Mononuclear cell (primary cell): Measurements from ENCODE around the gene PPAT. TPM values are rescaled to one million over a fixed set of nuclear protein-coding genes. Genes with fewer than 3 reads are reported as not detected.

Source experiments
- H3K27me3 ChIP-seq: 2 replicates; pipeline ENCODE4 v1.6.0; 2011; ENCODE audit warnings: low read length, control low read depth; ENCODE audit not compliant: insufficient read depth
- H3K4me1 ChIP-seq: 2 replicates; pipeline ENCODE4 v1.5.1; 2011; ENCODE audit warnings: mild to moderate bottlenecking, low read length, control low read depth; ENCODE audit not compliant: insufficient read depth
- H3K4me3 ChIP-seq: 2 replicates; pipeline ENCODE4 v1.5.1; 2011; ENCODE audit warnings: mild to moderate bottlenecking, low read length, moderate library complexity
- H3K9me3 ChIP-seq: 2 replicates; pipeline ENCODE4 v1.5.1; 2011; ENCODE audit warnings: low read depth, mild to moderate bottlenecking, control low read depth, low read length
- total RNA-seq: library from RNA; depleted of rRNA; stranded (reverse); fragments of >200 nt; gene quantifications from one replicate; pipeline ENCODE4 v1.2.3, GENCODE V29; 2012

PPAT gene
- total RNA-seq, 1 donor = 5.4 TPM

DNA sequence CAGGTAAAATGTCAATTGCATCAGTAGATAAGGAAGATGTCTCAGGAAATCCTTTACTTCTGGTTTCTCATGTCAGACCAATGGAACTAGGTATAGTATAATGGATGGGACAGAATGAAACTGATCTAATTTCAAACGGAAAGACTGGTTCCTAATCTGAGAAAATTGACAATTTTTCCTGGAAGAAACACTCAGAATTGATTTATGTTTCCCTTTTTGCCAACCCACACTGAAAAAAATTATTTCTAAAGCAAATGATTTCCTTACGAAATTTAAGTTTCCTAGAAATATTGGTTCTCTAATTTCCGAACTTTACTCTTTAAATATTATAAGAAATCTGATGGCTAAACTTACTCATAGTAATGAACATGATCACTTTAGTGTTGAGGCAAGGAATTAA is 19.1 kb downstream of the PPAT start:
- H3K4me3 ChIP-seq = no peak overlapping the region
- no peaks in the 10 kb centered on the region for H3K27me3 ChIP-seq
- H3K4me1 ChIP-seq = no peaks in the 10 kb centered on the region
- no peaks in the 10 kb centered on the region for H3K9me3 ChIP-seq

DNA sequence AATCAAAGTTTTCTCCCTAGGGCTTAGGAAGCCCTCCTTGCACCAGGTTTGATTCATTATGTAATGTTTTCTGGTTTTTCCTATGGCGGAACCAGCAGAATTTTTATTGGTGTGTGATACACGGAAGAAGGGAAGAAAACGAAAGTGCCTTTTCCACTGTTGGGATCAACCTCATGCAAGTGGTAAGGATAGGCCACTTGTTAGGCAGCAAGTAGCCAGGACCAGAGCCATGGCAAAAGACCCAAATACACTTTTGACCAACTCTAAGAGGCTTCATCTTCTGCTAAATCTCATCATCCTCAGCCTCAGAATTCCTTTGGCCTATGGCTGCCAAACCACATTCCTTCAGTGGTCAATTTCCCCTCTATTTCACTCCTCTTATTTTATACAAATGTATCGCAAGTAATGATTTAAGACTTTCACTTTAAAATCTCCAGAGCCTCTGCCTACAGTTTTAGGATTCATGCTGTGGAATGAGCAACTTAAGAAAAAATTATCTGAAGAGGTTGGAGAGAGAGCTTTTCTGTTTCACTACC is 21.2 kb downstream of the PPAT start:
- no peaks in the 10 kb centered on the region for H3K27me3 ChIP-seq
- no peak overlapping the region for H3K4me3 ChIP-seq

DNA sequence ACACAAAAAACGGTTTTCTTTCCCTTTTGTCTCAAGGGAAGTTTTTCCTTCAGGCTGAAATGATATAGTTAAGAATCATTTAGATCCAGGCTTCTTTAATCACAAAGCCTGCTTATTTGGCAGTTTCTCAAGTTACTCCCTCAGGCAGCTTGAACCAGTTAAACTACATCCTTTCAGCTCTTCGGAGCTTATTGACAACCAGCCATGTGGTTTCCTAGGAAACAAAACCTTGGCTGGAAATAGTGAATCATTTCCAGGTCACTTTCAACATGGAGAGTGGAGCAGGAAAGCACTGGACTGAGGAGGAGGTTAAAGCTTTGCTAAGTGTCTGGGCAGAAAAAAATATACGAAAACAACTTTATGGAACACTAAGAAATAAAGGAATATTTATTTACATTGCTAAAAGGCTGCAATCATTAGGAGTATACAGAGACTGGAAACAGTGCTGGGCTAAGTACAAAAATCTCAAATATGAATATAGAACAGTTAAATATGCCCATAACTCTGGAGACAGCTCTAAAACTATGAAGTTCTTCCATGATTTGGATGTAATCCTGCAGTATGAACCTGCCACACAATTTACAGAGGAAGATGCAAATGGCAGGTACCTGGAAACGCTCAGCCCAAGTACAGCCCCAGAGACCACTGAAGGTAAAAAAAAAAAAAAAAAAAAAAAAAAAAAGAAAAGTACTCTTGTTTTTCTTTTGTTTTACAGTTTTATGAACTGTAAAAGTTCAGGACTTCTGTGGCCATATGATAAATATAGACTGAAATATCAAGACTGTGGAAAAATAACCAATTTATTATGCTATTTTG is 25.0 kb downstream of the PPAT start:
- no peaks in the 10 kb centered on the region for H3K4me1 ChIP-seq
- H3K4me3 ChIP-seq = no peak overlapping the region
- no peaks in the 10 kb centered on the region for H3K27me3 ChIP-seq
- no peaks in the 10 kb centered on the region for H3K9me3 ChIP-seq

More for the DNA sequence above, 21.2 kb downstream of the PPAT start:
- H3K9me3 ChIP-seq = no peaks in the 10 kb centered on the region
- H3K4me1 ChIP-seq = no peaks in the 10 kb centered on the region

DNA sequence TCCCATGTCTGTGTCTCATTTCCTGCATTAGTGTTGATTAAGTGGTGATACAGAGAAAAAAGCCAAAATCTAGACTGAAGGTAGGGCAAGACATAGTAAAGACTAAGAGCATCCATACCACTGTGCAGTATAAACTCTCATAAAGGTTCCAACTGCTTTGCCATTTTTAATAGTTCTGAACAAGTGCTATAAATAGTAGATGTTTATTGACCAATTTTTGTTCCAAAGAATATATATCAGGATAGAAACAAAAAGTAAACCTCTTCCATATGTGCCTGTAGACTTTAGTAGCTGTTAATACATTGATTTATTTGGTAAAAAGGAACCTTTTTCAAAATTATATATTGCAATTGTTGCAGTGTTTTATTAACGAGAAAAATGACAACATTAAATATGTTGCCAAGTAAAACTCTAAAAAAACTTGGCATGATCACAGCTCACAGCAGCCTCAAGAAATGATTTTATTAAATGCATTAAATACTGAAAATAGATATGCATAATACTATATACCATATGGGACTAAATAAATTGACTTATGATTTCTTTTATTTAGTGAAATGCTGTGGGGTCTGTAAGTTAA is 25.8 kb downstream of the PPAT start:
- Histone ChIP-seq H3K9me3 (no peaks in the 10 kb centered on the region), H3K4me3 (no peak overlapping the region), H3K27me3 (no peaks in the 10 kb centered on the region), H3K4me1 (no peaks in the 10 kb centered on the region)

DNA sequence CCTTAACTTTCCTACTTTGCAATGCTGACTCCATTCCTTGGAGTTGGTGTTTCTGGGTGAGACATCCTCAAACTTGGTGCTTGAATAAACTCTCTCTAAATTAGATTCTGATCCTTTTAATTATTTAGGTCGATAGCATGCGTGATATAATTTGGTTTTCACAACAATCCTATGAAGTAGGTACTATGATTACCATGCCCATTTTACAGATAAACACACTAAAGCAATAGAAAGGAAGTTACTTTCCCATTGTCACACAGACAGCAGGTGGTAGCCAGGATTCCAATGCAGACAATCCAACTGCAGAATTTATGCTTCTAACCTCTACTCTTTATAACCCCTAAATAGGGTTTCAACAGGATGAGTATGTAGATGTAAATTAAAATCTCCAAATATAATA is 26.4 kb downstream of the PPAT start:
- Histone ChIP-seq H3K4me1 (no peaks in the 10 kb centered on the region), H3K9me3 (no peaks in the 10 kb centered on the region), H3K27me3 (no peaks in the 10 kb centered on the region), H3K4me3 (no peak overlapping the region)

DNA sequence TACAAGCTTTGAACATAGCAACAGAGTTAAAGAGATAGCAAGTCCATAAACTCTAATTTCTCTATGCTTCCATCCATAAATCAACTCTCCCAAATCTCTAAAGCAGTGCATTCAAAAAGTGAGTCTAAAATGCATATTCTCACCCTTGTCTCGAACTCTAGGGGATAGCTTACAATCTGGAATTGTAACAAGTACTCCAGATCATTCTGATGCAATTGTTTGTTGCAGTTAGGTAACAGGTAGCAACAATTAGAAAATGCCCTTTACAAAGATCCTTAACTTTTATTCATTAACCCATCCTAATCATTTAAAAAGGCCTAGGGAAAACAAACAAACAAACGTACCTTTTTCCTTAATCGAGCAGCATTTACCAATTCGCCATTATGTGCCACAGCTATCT is 29.3 kb downstream of the PPAT start:
- no peaks in the 10 kb centered on the region for H3K9me3 ChIP-seq
- no peaks in the 10 kb centered on the region for H3K4me1 ChIP-seq
- H3K4me3 ChIP-seq = no peak overlapping the region
- H3K27me3 ChIP-seq = no peaks in the 10 kb centered on the region

DNA sequence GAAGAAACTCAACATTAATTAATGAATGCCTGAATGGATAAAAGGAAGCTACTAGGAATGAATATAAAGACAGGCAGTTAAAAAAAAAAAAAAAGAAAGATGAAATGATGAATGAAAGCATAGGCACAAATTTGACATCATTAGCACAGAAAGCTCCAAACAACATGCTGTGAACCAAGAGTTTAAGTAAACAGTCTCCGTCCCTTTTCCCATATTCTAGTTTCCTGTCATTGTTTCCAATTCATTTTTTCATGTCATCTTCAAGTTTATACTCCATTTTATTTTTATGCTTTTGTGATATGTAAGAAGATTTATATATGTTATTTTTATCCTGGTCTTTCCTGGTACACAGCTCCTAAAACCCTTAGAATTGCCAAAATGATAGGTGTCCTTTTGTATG is 30.4 kb downstream of the PPAT start:
- H3K4me3 ChIP-seq = no peak overlapping the region
- H3K4me1 ChIP-seq = no peaks in the 10 kb centered on the region
- no peaks in the 10 kb centered on the region for H3K27me3 ChIP-seq
- H3K9me3 ChIP-seq = no peaks in the 10 kb centered on the region

DNA sequence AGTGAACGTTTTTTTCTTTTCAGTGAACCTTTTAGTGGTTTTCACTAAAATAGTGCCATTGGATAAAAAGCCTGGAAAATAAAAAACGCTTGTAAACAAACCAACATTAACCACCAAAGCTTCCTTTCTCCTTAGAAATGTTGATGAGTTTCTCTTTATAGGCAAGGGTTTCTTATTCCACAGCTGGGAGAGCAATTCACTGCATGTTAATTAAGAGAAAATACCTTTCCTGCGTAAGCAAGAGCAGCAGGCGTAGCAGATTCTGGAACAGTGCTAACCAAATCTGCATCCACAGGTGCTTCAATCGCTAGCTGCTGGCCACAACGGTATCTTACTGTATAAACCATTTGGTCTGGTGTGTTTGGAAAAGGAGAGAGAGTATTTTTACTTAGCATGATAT is 34.9 kb downstream of the PPAT start:
- H3K9me3 ChIP-seq = no peaks in the 10 kb centered on the region
- no peak overlapping the region for H3K4me3 ChIP-seq
- no peaks in the 10 kb centered on the region for H3K27me3 ChIP-seq
- H3K4me1 ChIP-seq = no peaks in the 10 kb centered on the region

DNA sequence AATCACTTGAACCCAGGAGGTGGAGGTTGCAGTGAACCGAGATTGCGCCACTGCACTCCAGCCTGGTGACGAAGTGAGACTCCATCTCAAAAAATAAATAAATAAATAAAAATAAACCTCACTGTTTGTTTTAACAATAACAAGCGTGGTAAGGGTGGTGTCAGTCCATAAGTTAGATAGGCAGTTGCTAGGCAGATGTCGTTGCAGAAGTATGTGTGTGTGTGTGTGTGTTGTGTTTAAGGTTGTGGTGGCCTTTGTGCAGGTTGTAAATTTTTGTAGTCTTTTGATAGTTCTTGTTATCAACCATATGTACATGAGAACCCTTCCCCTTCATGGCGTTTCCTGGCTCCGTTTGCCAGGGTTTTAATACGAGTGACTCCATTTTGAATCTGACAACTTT is 44.1 kb downstream of the PPAT start:
- Histone ChIP-seq H3K4me3 (no peak overlapping the region), H3K27me3 (no peaks in the 10 kb centered on the region), H3K9me3 (no peaks in the 10 kb centered on the region), H3K4me1 (peaks cover 14% of the 10 kb centered on the region)

DNA sequence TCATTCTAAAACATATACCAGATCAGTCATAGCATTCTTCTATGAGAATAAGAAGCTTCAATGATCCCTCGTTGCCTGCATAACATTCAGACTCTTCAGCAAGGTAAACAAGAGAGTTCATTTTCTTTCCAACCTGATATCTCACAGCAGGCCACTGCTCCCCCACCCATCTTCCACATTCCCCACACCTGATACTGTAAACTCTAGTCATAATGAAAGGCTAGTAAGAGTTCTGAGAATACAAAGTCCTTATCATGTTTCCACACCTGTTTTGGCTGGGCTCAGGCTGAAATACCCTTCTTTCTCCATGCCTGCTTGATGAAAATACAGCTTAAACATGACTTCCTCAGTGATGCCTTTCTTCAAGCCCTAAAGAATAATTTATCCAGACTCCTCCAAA is 45.9 kb downstream of the PPAT start:
- no peaks in the 10 kb centered on the region for H3K9me3 ChIP-seq
- no peaks in the 10 kb centered on the region for H3K27me3 ChIP-seq
- no peak overlapping the region for H3K4me3 ChIP-seq
- H3K4me1 ChIP-seq = peaks cover 22% of the 10 kb centered on the region

DNA sequence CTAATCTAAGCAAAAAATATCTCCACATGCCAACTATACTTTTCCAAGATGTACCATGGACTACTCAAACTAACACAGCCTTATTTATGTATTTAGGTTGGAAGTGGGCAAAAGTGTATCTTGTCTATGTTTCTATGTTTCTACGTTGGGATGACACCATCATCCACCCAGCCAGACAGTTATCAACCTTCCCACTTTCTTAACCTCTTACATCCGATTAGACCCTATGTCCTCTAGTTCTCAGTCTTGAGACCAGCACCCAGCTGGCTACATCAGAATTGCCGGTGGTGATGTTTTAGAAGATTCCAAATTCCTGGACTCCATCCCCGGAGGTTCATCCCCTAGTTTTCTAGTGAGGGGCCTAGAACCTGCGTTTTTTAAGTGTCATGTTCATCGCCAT is 47.1 kb downstream of the PPAT start:
- H3K4me3 ChIP-seq = peak overlapping the region; percentile 83
- H3K4me1 ChIP-seq = peaks cover 22% of the 10 kb centered on the region
- no peaks in the 10 kb centered on the region for H3K27me3 ChIP-seq
- no peaks in the 10 kb centered on the region for H3K9me3 ChIP-seq

DNA sequence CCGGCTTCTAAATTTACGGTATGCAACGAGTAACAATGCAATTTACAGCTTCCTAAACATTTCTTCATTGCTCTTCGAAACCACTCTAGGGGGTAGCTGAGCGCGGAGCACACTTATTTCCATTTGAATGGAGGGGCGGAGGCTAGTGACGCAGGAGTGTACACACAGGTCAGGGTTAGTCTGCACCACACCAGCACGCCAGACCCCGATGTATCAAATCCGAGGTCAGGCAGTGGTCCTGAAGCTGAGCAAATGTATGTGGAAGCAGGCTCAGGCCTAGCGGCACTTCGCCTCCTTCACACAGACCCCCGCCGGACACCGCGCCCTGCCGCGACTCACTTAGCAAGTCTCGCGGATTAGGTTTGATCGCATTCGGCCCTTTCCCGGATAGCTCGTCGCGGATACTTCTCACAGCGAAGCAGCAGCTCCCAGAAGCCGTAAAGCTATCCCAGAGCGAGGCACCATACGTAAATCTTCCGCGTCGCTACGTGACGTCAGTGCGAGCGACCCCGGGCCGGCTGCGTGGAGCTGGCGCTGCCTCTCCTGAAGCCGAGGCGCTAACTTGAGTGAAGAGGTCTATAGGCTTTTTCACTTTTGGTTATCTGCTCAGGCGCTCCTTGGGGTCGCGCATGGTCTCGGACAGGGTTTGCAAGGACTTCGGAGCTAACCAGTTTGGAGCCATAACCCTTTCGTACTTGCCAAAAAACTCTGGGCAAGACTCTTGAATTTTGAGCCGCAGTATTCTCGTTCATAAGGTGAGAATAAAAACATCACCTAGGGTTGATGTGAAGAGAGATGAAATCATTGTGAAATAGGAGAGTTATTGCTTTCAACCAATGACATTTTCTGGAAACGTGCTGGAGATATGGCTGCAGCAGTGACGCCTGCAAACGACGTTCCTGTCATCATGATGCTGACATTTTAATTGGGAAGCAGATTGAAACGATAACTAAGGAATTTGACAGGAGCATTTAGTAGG is 48.1 kb downstream of the PPAT start, which contains the start of gene AASDH:
Gene AASDH, minus strand, starts transcription at position 469 of the 979 bp plus-strand sequence. CDS start 3,192 bp downstream, outside the sequence.
- H3K4me3 ChIP-seq = peak within 1 kb of the TSS; percentile 83
- H3K4me1 ChIP-seq = peaks cover 22% of the 10 kb centered on the region
- H3K27me3 ChIP-seq = no peaks in the 10 kb centered on the region
- no peaks in the 10 kb centered on the region for H3K9me3 ChIP-seq

DNA sequence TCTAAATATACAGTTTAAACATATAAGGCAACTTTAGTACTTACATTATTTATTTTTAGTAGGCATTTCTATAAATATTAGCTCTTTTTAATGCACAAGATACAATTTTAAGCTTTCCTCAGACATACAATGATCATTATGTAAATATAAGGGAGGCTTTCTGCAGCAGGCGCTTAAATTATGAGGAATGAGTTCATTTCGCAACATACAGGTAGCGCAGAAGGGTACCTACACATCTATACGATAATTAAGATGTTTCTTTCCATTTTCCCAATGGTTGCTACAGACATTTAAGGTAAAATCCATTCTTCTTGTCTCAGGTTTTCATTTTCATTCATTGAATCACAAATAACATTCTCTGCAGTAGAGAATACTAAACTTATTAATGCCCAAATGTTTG is 49.3 kb downstream of the PPAT start:
- Histone ChIP-seq H3K4me3 (peak overlapping the region; percentile 83), H3K4me1 (peaks cover 22% of the 10 kb centered on the region)

DNA sequence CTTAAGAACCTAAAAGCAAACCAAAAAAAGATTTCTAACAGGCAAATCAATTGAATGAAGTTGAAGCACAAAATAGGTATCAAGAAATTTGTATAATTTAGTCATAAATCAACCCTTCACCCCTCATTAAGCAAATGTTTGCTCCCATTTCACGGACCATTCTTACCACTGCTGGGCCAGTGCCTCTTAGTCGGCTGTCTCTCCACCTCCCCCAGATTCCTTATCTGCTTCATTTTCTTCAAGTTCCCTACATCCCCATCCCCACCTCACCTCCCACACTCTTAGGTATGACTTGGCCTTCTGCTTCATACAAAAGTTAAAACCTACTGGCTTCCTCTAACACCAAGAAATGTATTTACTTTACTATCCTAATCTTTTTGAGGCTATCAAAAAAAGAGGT is 60.0 kb downstream of the PPAT start:
- Histone ChIP-seq H3K9me3 (no peaks in the 10 kb centered on the region), H3K4me3 (no peak overlapping the region), H3K27me3 (no peaks in the 10 kb centered on the region), H3K4me1 (no peaks in the 10 kb centered on the region)

More for the DNA sequence above, 49.3 kb downstream of the PPAT start:
- no peaks in the 10 kb centered on the region for H3K27me3 ChIP-seq
- H3K9me3 ChIP-seq = no peaks in the 10 kb centered on the region

DNA sequence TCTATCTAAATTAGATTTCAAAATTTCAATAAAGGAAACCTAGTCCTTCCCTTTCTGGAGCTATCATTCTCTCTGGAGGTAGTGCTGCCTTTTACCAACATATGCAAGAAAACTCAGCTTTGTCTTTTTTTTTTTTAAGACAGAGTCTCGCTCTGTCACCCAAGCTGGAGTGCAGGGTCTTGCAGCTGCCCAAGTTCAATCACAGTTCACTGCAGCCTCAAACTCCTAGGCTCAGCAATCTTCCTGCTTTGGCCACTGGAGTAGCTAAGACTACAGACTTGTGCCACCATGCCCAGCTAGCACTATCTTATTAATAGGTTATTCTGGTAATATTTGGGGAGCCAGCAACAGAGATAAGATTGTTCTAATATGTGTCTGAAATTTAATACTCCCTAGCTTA is 60.5 kb downstream of the PPAT start:
- Histone ChIP-seq H3K4me1 (no peaks in the 10 kb centered on the region), H3K27me3 (no peaks in the 10 kb centered on the region), H3K4me3 (no peak overlapping the region), H3K9me3 (no peaks in the 10 kb centered on the region)
